GM23338 (cell line): Measurements from ENCODE around the gene TNFRSF6B. TPM values are rescaled to one million over a fixed set of nuclear protein-coding genes. Genes with fewer than 3 reads are reported as not detected.

Source experiments
- ATAC-seq: fragments of 200-7000 bp; cut with Tn5 transposase; 3 replicates; pipeline ENCODE4 v1.9.1; 2020
- DNase-seq: peaks from one replicate; pipeline ENCODE4 v3.0.0-alpha.2; 2015; ENCODE audit warnings: low spot score
- H2AFZ ChIP-seq: fragments of 200-600 bp; sonication (generic); 2 replicates; pipeline ENCODE4 v1.8.0; 2016; ENCODE audit warnings: antibody characterized with exemption, mild to moderate bottlenecking, moderate library complexity
- H3F3A ChIP-seq: fragments of 200-600 bp; sonication (generic); replicated peaks from 2 replicates; pipeline ENCODE4 v1.8.0; 2017; ENCODE audit warnings: antibody characterized with exemption, mixed run types, low read depth
- H3K27ac ChIP-seq: fragments of 200-600 bp; sonication (generic); 2 replicates; pipeline ENCODE4 v1.6.1; 2016; ENCODE audit warnings: low read depth
- H3K27me3 ChIP-seq: fragments of 200-600 bp; sonication (generic); 2 replicates; pipeline ENCODE4 v1.8.0; 2016; ENCODE audit warnings: mild to moderate bottlenecking, mixed run types, moderate library complexity; ENCODE audit not compliant: insufficient read depth
- H3K36me3 ChIP-seq: fragments of 200-600 bp; sonication (generic); 2 replicates; pipeline ENCODE4 v1.8.0; 2016; ENCODE audit warnings: mild to moderate bottlenecking; ENCODE audit not compliant: insufficient read depth
- H3K4me1 ChIP-seq: fragments of 200-600 bp; sonication (generic); 2 replicates; pipeline ENCODE4 v1.8.0; 2016; ENCODE audit warnings: mild to moderate bottlenecking, moderate library complexity; ENCODE audit not compliant: insufficient read depth
- H3K4me2 ChIP-seq: fragments of 200-600 bp; sonication (generic); 2 replicates; pipeline ENCODE4 v1.7.1; 2017; ENCODE audit warnings: mixed run types
- H3K4me3 ChIP-seq: fragments of 200-600 bp; sonication (generic); 2 replicates; pipeline ENCODE4 v1.6.1; 2016; ENCODE audit warnings: mixed run types
- H3K79me2 ChIP-seq: fragments of 200-600 bp; sonication (generic); replicated peaks from 2 replicates; pipeline ENCODE4 v1.8.0; 2017; ENCODE audit warnings: mild to moderate bottlenecking; ENCODE audit not compliant: insufficient read depth
- H3K9me2 ChIP-seq: fragments of 200-600 bp; sonication (generic); 2 replicates; pipeline ENCODE4 v1.8.0; 2017; ENCODE audit not compliant: insufficient read depth
- H4K20me1 ChIP-seq: fragments of 200-600 bp; sonication (generic); replicated peaks from 2 replicates; pipeline ENCODE4 v1.8.0; 2017; ENCODE audit warnings: mild to moderate bottlenecking; ENCODE audit not compliant: insufficient read depth
- H3K27ac Mint-ChIP-seq: 2 replicates; pipeline ENCODE4 v1.8.0; 2020; ENCODE audit warnings: inconsistent platforms, mild to moderate bottlenecking, moderate library complexity, mixed read lengths
- H3K27me3 Mint-ChIP-seq: 3 replicates; pipeline ENCODE4 v1.8.0; 2022; ENCODE audit warnings: low read depth, mild to moderate bottlenecking, moderate library complexity, mixed read lengths, inconsistent platforms; ENCODE audit not compliant: insufficient read depth, poor library complexity
- H3K36me3 Mint-ChIP-seq: 3 replicates; pipeline ENCODE4 v1.8.0; 2021; ENCODE audit warnings: low read depth, mild to moderate bottlenecking, inconsistent platforms, moderate library complexity, mixed read lengths
- H3K4me1 Mint-ChIP-seq: 3 replicates; pipeline ENCODE4 v1.8.0; 2020; ENCODE audit warnings: mild to moderate bottlenecking, inconsistent platforms, mixed read lengths
- H3K4me3 Mint-ChIP-seq: 3 replicates; pipeline ENCODE4 v1.8.0; 2021; ENCODE audit warnings: moderate library complexity, mild to moderate bottlenecking, inconsistent platforms, mixed read lengths
- H3K9me3 Mint-ChIP-seq: 3 replicates; pipeline ENCODE4 v1.8.0; 2020; ENCODE audit warnings: moderate library complexity, mild to moderate bottlenecking, inconsistent platforms, mixed read lengths
- CREB1 ChIP-seq: fragments of 250-450 bp; sonication (Bioruptor Pico); IDR thresholded peaks from 2 replicates; pipeline ENCODE4 v1.5.0; 2020; ENCODE audit warnings: low read depth, mild to moderate bottlenecking, moderate library complexity
- ETS1 ChIP-seq: IDR thresholded peaks from 2 replicates; pipeline ENCODE4 v1.6.1; 2016; ENCODE audit warnings: antibody characterized with exemption
- EZH2 ChIP-seq: fragments of 200-600 bp; sonication (generic); IDR thresholded peaks from one replicate; pipeline ENCODE4 v1.8.0; 2017; ENCODE audit warnings: antibody characterized with exemption, mild to moderate bottlenecking, low read depth; ENCODE audit not compliant: unreplicated experiment
- EZH2phosphoT487 ChIP-seq: fragments of 200-600 bp; sonication (generic); IDR thresholded peaks from one replicate; pipeline ENCODE4 v1.8.1; 2018; ENCODE audit warnings: antibody characterized with exemption; ENCODE audit not compliant: unreplicated experiment
- JUNB ChIP-seq: IDR thresholded peaks from one replicate; pipeline ENCODE4 v1.6.1; 2016; ENCODE audit warnings: antibody characterized with exemption; ENCODE audit not compliant: unreplicated experiment
- NANOG ChIP-seq: IDR thresholded peaks from 2 replicates; pipeline ENCODE4 v1.6.1; 2016; ENCODE audit warnings: antibody characterized with exemption, borderline replicate concordance
- POLR2AphosphoS5 ChIP-seq: IDR thresholded peaks from 2 replicates; pipeline ENCODE4 v1.6.1; 2016; ENCODE audit warnings: antibody characterized with exemption, low read depth
- REST ChIP-seq: IDR thresholded peaks from one replicate; pipeline ENCODE4 v1.6.1; 2018; ENCODE audit warnings: antibody characterized with exemption; ENCODE audit not compliant: unreplicated experiment
- STAT1 ChIP-seq: IDR thresholded peaks from one replicate; pipeline ENCODE4 v1.6.1; 2016; ENCODE audit warnings: antibody characterized with exemption; ENCODE audit not compliant: unreplicated experiment
- ZNF114 ChIP-seq: fragments of 250-450 bp; sonication (Bioruptor Pico); IDR thresholded peaks from 2 replicates; pipeline ENCODE4 v1.5.0; 2020; ENCODE audit warnings: mild to moderate bottlenecking, moderate library complexity
- ZNF331 ChIP-seq: fragments of 250-450 bp; sonication (Bioruptor Pico); IDR thresholded peaks from 2 replicates; pipeline ENCODE4 v1.5.0; 2020; ENCODE audit warnings: low read depth, mild to moderate bottlenecking, moderate library complexity
- ZNF462 ChIP-seq: fragments of 250-450 bp; sonication (Bioruptor Pico); IDR thresholded peaks from 2 replicates; pipeline ENCODE4 v1.5.0; 2020; ENCODE audit warnings: mild to moderate bottlenecking, moderate library complexity
- polyA plus RNA-seq: library from polyadenylated mRNA; unstranded; fragments of >200 nt; fragmentation: Nextera tagmentation; extraction: Ambion mirVana; gene quantifications from 2 replicates; pipeline ENCODE4 v1.2.1, GENCODE V29; 2016
- total RNA-seq: library from RNA; depleted of rRNA; stranded (reverse); fragments of >200 nt; shearing (Covaris generic); gene quantifications from 2 replicates; pipeline ENCODE4 v1.2.3, GENCODE V29; 2014

TNFRSF6B gene
- total and polyA plus RNA-seq, 2 experiments from 2014 or later: 0.28 TPM; not detected in 1

- H3K4me2 ChIP-seq: no peak overlapping the region
- ATAC-seq: no peak
- no peak overlapping the region for H3K4me3 Mint-ChIP-seq
- H3K9me2 ChIP-seq: no peaks in the 10 kb centered on the region
- H3K4me3 ChIP-seq: no peak overlapping the region
- H3K4me1 Mint-ChIP-seq: no peaks in the 10 kb centered on the region
- no peak overlapping the region for H2AFZ ChIP-seq
- H3K27me3 ChIP-seq: no peaks in the 10 kb centered on the region
- peaks cover 20% of the 10 kb centered on the region for H3K36me3 Mint-ChIP-seq
- no peaks in the 10 kb centered on the region for H4K20me1 ChIP-seq
- no peak overlapping the region for H3K27ac ChIP-seq
- H3K27ac Mint-ChIP-seq: no peak overlapping the region
- TF ChIP-seq NANOG: no peak
- TF ChIP-seq POLR2AphosphoS5: no peak
- no peak for TF ChIP-seq EZH2
- no peak for TF ChIP-seq EZH2phosphoT487
- TF ChIP-seq ETS1: no peak
- no peak for TF ChIP-seq CREB1 (CRISPR knock-in tag)
- TF ChIP-seq ZNF114 (CRISPR knock-in tag): no peak
- TF ChIP-seq ZNF331 (CRISPR knock-in tag): no peak
- no peak for TF ChIP-seq STAT1
- no peak for TF ChIP-seq ZNF462 (CRISPR knock-in tag)
- no peak for TF ChIP-seq JUNB
- TF ChIP-seq REST: no peak
- DNase-seq: no peak
- no peaks in the 10 kb centered on the region for H3K79me2 ChIP-seq
- H3K4me1 ChIP-seq: no peaks in the 10 kb centered on the region
- no peaks in the 10 kb centered on the region for H3K9me3 Mint-ChIP-seq
- peaks cover 6% of the 10 kb centered on the region for H3K27me3 Mint-ChIP-seq
- H3F3A ChIP-seq: no peaks in the 10 kb centered on the region
- H3K36me3 ChIP-seq: no peaks in the 10 kb centered on the region
Observed at GRCh38 chr20:63678667-63679465, 17.6 kb upstream of the TNFRSF6B start.
